ENCODE results near the gene CLCN2. TPM values are rescaled to one million over a fixed set of nuclear protein-coding genes. Genes with fewer than 3 reads are reported as not detected.

Gene CLCN2
- total RNA-seq, 1 experiment from 2014 or later = 21.6 TPM

GRCh38 chr3:184299488-184300377 is 61.7 kb downstream of the CLCN2 start:
- intact Hi-C loops (cut with micrococcal nuclease) = no loop called here
- Histone ChIP-seq H3K9me3 (ENCODE audit: control insufficient read depth in 1 of 2, insufficient read depth in 1 of 2, low read depth in 1 of 2, low read length in 2 of 2) (no peaks in the 10 kb centered on the region), H3K4me1 (ENCODE audit: control insufficient read depth in 1 of 2, insufficient read depth in 2 of 2, low read length in 2 of 2) (peaks cover 4 to 14% of the 10 kb centered on the region in 2 experiments), H3K27me3 (ENCODE audit: insufficient read depth, low read length) (no peaks in the 10 kb centered on the region), H3K4me3 (replicated peaks in 1 of 2; ENCODE audit: low read depth in 1 of 2, low read length in 2 of 2) (peak overlapping the region; percentile 72 to 84), H3K9me2 (ENCODE audit: insufficient read depth) (no peaks in the 10 kb centered on the region), H4K20me1 (ENCODE audit: insufficient read depth) (no peaks in the 10 kb centered on the region), H3K4me2 (ENCODE audit: low read length) (peak overlapping the region; percentile 91), H3K79me2 (ENCODE audit: insufficient read depth, low read length) (peaks cover 52% of the 10 kb centered on the region), H3K36me3 (ENCODE audit: control insufficient read depth in 1 of 2, insufficient read depth in 2 of 2, low read length in 2 of 2) (peaks cover 37 to 40% of the 10 kb centered on the region in 2 experiments), H3K27ac (ENCODE audit: low read depth, low read length) (peak overlapping the region; percentile 77), H2AFZ (ENCODE audit: low read depth, low read length, poor library complexity, severe bottlenecking) (no peak overlapping the region), H3K9ac (ENCODE audit: low read length) (peak overlapping the region; percentile 91)
- ChIA-PET CTCF (no interaction called here), POLR2A (no interaction called here), RAD21 (ENCODE audit: low non-redundant PET in 1 of 2, low total read pairs in 2 of 2, uncharacterized antibody in 2 of 2, unreplicated experiment in 2 of 2) (no interaction called here)
- DNase-seq (ENCODE audit: low read depth, low spot score) (no peak), ATAC-seq (no peak)
- BruUV-seq (replicated peaks) = TSS peak; percentile 44
- peak; percentile 82 for TF ChIP-seq ZFX (IDR thresholded peaks at IDR 0.05)
- no peak for TF ChIP-seq EZH2phosphoT487 (IDR thresholded peaks at IDR 0.05; ENCODE audit: borderline replicate concordance)

DNA sequence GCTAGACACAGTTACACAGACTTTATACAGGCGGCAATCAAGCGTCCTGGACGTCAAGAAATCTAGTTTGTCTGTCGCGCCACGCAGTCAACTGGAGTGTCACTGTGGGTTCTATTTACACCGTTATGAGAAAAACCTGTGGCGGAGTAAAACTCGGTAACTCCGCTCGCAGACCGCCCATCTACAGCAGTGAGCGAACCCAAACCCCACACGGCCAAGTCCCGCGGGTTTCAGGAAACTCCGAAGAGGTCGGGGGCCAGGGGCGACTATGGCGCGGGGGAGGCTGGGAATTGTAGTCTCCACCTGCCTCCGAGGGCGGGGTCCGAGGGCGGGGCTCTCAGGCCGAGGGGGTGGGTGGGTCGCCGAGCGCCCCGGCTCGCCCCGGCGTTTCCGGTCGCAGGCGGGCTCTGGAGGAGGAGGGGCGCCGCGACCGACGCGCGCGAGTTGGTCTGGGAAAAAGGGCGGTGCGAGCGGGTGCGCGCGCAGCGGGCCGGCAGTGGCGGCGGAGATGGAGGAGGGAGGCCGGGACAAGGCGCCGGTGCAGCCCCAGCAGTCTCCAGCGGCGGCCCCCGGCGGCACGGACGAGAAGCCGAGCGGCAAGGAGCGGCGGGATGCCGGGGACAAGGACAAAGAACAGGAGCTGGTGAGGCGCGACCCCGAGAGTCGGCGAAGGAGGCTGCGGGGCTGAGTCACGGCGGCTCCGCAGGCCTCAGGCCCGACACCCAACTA is 62.5 kb downstream of the CLCN2 start, which contains the start of gene PSMD2:
Gene PSMD2 (plus strand): TSS at position 483 of the 729 bp plus-strand sequence. CDS start 26 bp downstream, at position 509.
- Histone ChIP-seq H3K79me2 (ENCODE audit: insufficient read depth, low read length) (peaks cover 47% of the 10 kb centered on the region), H3K27ac (ENCODE audit: low read depth, low read length) (peak within 1 kb of the TSS; percentile 77), H2AFZ (ENCODE audit: low read depth, low read length, poor library complexity, severe bottlenecking) (peak within 1 kb of the TSS; percentile 46), H4K20me1 (ENCODE audit: insufficient read depth) (no peaks in the 10 kb centered on the region), H3K9me3 (ENCODE audit: control insufficient read depth in 1 of 2, insufficient read depth in 1 of 2, low read depth in 1 of 2, low read length in 2 of 2) (no peaks in the 10 kb centered on the region), H3K9ac (ENCODE audit: low read length) (peak within 1 kb of the TSS; percentile 91), H3K36me3 (ENCODE audit: control insufficient read depth in 1 of 2, insufficient read depth in 2 of 2, low read length in 2 of 2) (peaks cover 29 to 32% of the 10 kb centered on the region in 2 experiments), H3K4me1 (ENCODE audit: control insufficient read depth in 1 of 2, insufficient read depth in 2 of 2, low read length in 2 of 2) (peaks cover 4 to 14% of the 10 kb centered on the region in 2 experiments), H3K4me3 (replicated peaks in 1 of 2; ENCODE audit: low read depth in 1 of 2, low read length in 2 of 2) (peak within 1 kb of the TSS; percentile 72 to 84), H3K4me2 (ENCODE audit: low read length) (peak within 1 kb of the TSS; percentile 91), H3K9me2 (ENCODE audit: insufficient read depth) (no peaks in the 10 kb centered on the region), H3K27me3 (ENCODE audit: insufficient read depth, low read length) (no peaks in the 10 kb centered on the region)
- ATAC-seq (peak; percentile 93), DNase-seq (ENCODE audit: low read depth, low spot score) (peak; percentile 89)
- intact Hi-C loops (cut with micrococcal nuclease) = no loop called here
- RAD21 ChIA-PET (ENCODE audit: low non-redundant PET in 1 of 2, low total read pairs in 2 of 2, uncharacterized antibody in 2 of 2, unreplicated experiment in 2 of 2) = no interaction called here
- no TSS peak for BruUV-seq (replicated peaks)
- POLR2A ChIA-PET = no interaction called here
- CTCF ChIA-PET = no interaction called here
- TF ChIP-seq POLR2AphosphoS5 (IDR thresholded peaks at IDR 0.05; ENCODE audit: low read depth, low read length) (peak; percentile 80), SIN3A (IDR thresholded peaks at IDR 0.05; ENCODE audit: low read depth) (peak; percentile 17; the same call in 1 of the 2 replicates), RAD21 (IDR thresholded peaks at IDR 0.05; ENCODE audit: low read depth) (no peak), SRF (IDR thresholded peaks at IDR 0.05; ENCODE audit: low read depth) (no peak), ZNF274 (IDR thresholded peaks at IDR 0.05; ENCODE audit: low read depth, low read length) (no peak), ZBTB33 (IDR thresholded peaks at IDR 0.05; ENCODE audit: extremely low read depth, insufficient replicate concordance, low read length) (peak; percentile 96), YY1 (IDR thresholded peaks at IDR 0.05; ENCODE audit: extremely low read depth, insufficient replicate concordance, low read depth, low read length) (peak; percentile 54), SP1 (IDR thresholded peaks at IDR 0.05; ENCODE audit: low read depth) (peak; percentile 57; the same call in 1 of the 2 replicates), EGR1 (IDR thresholded peaks at IDR 0.05; ENCODE audit: low read depth) (peak; percentile 55), TCF7L2 (IDR thresholded peaks at IDR 0.05; ENCODE audit: borderline replicate concordance, extremely low read depth, insufficient read depth, insufficient read length) (no peak), POLR2A (IDR thresholded peaks at IDR 0.05; ENCODE audit: borderline replicate concordance, extremely low read depth, insufficient read depth, insufficient read length) (peak; percentile 66), CBX3 (IDR thresholded peaks at IDR 0.05; ENCODE audit: low read depth) (0 out of 2 replicates have a peak, but pooled peaks have one; percentile 5), ZFX (IDR thresholded peaks at IDR 0.05) (peak; percentile 98), EZH2 (IDR thresholded peaks at IDR 0.05) (no peak)
